HEK293 (cell line): Measurements from ENCODE around the gene STEAP4.

ENCODE experiments used
- CTCF ChIA-PET: fragments of 350-600 bp; formaldehyde crosslinking; extraction: SDS; loops from one replicate; lab custom pipeline; 2021; ENCODE audit warnings: antibody characterized with exemption; lab: Yijun Ruan, JAX
- POLR2A ChIA-PET: fragments of 300-600 bp; formaldehyde crosslinking; extraction: SDS; loops from one replicate; lab custom pipeline; 2020; ENCODE audit warnings: antibody characterized with exemption, inconsistent platforms; lab: Yijun Ruan, JAX
- H3K27ac ChIP-seq: fragments of 200-500 bp; sonication (Bioruptor generic); 2 replicates; pipeline ENCODE4 v1.5.1; 2014; ENCODE audit warnings: low read depth, low read length, control low read depth, inconsistent platforms; ENCODE audit errors: extremely low read depth
- H3K36me3 ChIP-seq, 2 experiments: fragments of 200-500 bp in 1 of 2; sonication (Bioruptor generic) in 1 of 2; 1 replicate in 1 of 2; 2 replicates in 1 of 2; pipeline ENCODE4 v1.5.1; 2014 to 2017; ENCODE audit warnings: inconsistent platforms in 2 of 2, low read length in 2 of 2; ENCODE audit not compliant: control insufficient read depth in 2 of 2, insufficient read depth in 1 of 2
- H3K4me1 ChIP-seq: fragments of 200-500 bp; sonication (Bioruptor generic); 2 replicates; pipeline ENCODE4 v1.5.1; 2014; ENCODE audit warnings: mild to moderate bottlenecking, low read length, inconsistent platforms; ENCODE audit not compliant: control insufficient read depth, insufficient read depth
- H3K4me3 ChIP-seq: 2 replicates; pipeline ENCODE4 v1.5.1; 2011; ENCODE audit warnings: low read depth, mild to moderate bottlenecking, control low read depth, low read length, moderate library complexity
- H3K9me3 ChIP-seq: fragments of 200-500 bp; sonication (Bioruptor generic); 2 replicates; pipeline ENCODE4 v1.5.1; 2014; ENCODE audit warnings: low read depth, low read length, inconsistent platforms; ENCODE audit not compliant: control insufficient read depth, insufficient read depth
- MEIS1 ChIP-seq: sonication (generic); formaldehyde crosslinking; IDR thresholded peaks from 2 replicates; pipeline ENCODE4 v1.8.1; 2022; ENCODE audit warnings: missing genetic modification reagents, mild to moderate bottlenecking, borderline replicate concordance
- OVOL3 ChIP-seq: fragments of 450-650 bp; formaldehyde crosslinking; IDR thresholded peaks from 2 replicates; pipeline ENCODE4 v1.5.1; 2016; ENCODE audit warnings: missing biosample characterization, missing genetic modification characterization
- ZNF10 ChIP-seq: fragments of 450-650 bp; formaldehyde crosslinking; IDR thresholded peaks from 2 replicates; pipeline ENCODE4 v1.5.1; 2017; ENCODE audit warnings: missing biosample characterization, missing genetic modification characterization
- ZNF114 ChIP-seq: fragments of 450-650 bp; formaldehyde crosslinking; IDR thresholded peaks from 2 replicates; pipeline ENCODE4 v1.5.0; 2017; ENCODE audit warnings: missing biosample characterization, missing genetic modification characterization
- ZNF133 ChIP-seq: fragments of 450-650 bp; formaldehyde crosslinking; IDR thresholded peaks from 2 replicates; pipeline ENCODE4 v1.5.1; 2016; ENCODE audit warnings: missing biosample characterization, missing genetic modification characterization
- ZNF140 ChIP-seq: fragments of 450-650 bp; formaldehyde crosslinking; IDR thresholded peaks from 2 replicates; pipeline ENCODE4 v1.5.1; 2016; ENCODE audit warnings: missing biosample characterization, missing genetic modification characterization
- ZNF266 ChIP-seq: fragments of 450-650 bp; formaldehyde crosslinking; IDR thresholded peaks from 2 replicates; pipeline ENCODE4 v1.5.1; 2016; ENCODE audit warnings: missing biosample characterization, missing genetic modification characterization, low read depth
- ZNF433 ChIP-seq: fragments of 450-650 bp; formaldehyde crosslinking; IDR thresholded peaks from 2 replicates; pipeline ENCODE4 v1.5.1; 2016; ENCODE audit warnings: missing biosample characterization, missing genetic modification characterization, low read depth
- ZNF473 ChIP-seq: fragments of 450-650 bp; formaldehyde crosslinking; IDR thresholded peaks from 2 replicates; pipeline ENCODE4 v1.5.1; 2017; ENCODE audit warnings: missing biosample characterization, missing genetic modification characterization
- ZNF626 ChIP-seq: fragments of 450-650 bp; sonication (Bioruptor Pico); formaldehyde crosslinking; IDR thresholded peaks from 2 replicates; pipeline ENCODE4 v1.5.1; 2018; ENCODE audit warnings: missing biosample characterization, missing genetic modification characterization, inconsistent platforms
- ZNF660 ChIP-seq: fragments of 450-650 bp; IDR thresholded peaks from 2 replicates; pipeline ENCODE4 v1.5.1; 2018; ENCODE audit warnings: missing biosample characterization, mild to moderate bottlenecking, missing genetic modification characterization
- ZNF677 ChIP-seq: fragments of 450-650 bp; IDR thresholded peaks from 2 replicates; pipeline ENCODE4 v1.5.0; 2018; ENCODE audit warnings: missing biosample characterization, mild to moderate bottlenecking, missing genetic modification characterization, moderate library complexity
- ZNF830 ChIP-seq: fragments of 450-650 bp; IDR thresholded peaks from 2 replicates; pipeline ENCODE4 v1.5.0; 2018; ENCODE audit warnings: missing biosample characterization, missing genetic modification characterization, low read depth, mild to moderate bottlenecking, moderate library complexity
- ZSCAN23 ChIP-seq: fragments of 450-650 bp; formaldehyde crosslinking; IDR thresholded peaks from 2 replicates; pipeline ENCODE4 v1.5.1; 2016; ENCODE audit warnings: missing biosample characterization, missing genetic modification characterization
- TF ChIP-seq, protein P1 (sequence below): fragments of 450-650 bp; formaldehyde crosslinking; IDR thresholded peaks from 2 replicates; pipeline ENCODE4 v1.5.1; 2016; ENCODE audit warnings: missing biosample characterization, missing genetic modification characterization
- TF ChIP-seq, protein P2 (sequence below): fragments of 450-650 bp; formaldehyde crosslinking; IDR thresholded peaks from 2 replicates; pipeline ENCODE4 v1.5.1; 2016; ENCODE audit warnings: missing biosample characterization, missing genetic modification characterization
- TF ChIP-seq, protein P3 (sequence below): fragments of 450-650 bp; formaldehyde crosslinking; IDR thresholded peaks from 2 replicates; pipeline ENCODE4 v1.5.1; 2016; ENCODE audit warnings: missing biosample characterization, missing genetic modification characterization
- TF ChIP-seq, protein P4 (sequence below): fragments of 450-650 bp; formaldehyde crosslinking; IDR thresholded peaks from 2 replicates; pipeline ENCODE4 v1.5.1; 2016; ENCODE audit warnings: missing biosample characterization, missing genetic modification characterization
- TF ChIP-seq, protein P5 (sequence below): IDR thresholded peaks from 2 replicates; pipeline ENCODE4 v1.6.1; 2011; ENCODE audit warnings: mild to moderate bottlenecking, low read depth, low read length, borderline replicate concordance
- TF ChIP-seq, protein P6 (sequence below): fragments of 450-650 bp; formaldehyde crosslinking; IDR thresholded peaks from 2 replicates; pipeline ENCODE4 v1.5.1; 2016; ENCODE audit warnings: missing biosample characterization, missing genetic modification characterization
- TF ChIP-seq, protein P7 (sequence below): sonication (generic); formaldehyde crosslinking; IDR thresholded peaks from 2 replicates; pipeline ENCODE4 v1.8.1; 2022; ENCODE audit warnings: mild to moderate bottlenecking, moderate library complexity, missing genetic modification reagents

Gene STEAP4

DNA sequence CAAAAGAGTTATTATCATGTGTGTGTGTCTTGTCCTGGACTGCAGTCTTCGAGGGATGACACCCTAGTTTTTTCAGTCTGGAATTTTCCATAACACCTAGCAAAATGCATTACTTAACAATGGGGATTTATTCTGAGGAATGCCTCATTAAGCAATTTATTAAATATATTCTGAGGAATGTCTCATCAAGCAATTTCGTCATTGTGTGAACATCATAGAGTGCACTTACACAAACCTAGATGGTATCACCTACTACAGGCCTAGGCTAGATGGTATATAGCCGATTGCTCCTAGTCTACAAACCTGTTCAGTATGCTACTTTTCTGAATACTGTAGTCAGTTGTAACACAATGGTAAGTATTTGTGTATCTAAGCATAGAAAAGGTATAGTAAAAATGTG, 1.1 kb upstream of the STEAP4 start:
- TF ChIP-seq OVOL3 (tag by site-specific recombination) (no peak), ZNF830 (tag by site-specific recombination) (no peak), ZNF626 (tag by site-specific recombination) (no peak), ZNF677 (tag by site-specific recombination) (no peak), ZNF473 (no peak), ZNF266 (no peak), ZNF140 (no peak), ZNF433 (no peak), ZNF10 (tag by site-specific recombination) (no peak), ZNF660 (no peak), MEIS1 (CRISPR knock-in tag) (no peak)
- TF ChIP-seq, protein P1, sequence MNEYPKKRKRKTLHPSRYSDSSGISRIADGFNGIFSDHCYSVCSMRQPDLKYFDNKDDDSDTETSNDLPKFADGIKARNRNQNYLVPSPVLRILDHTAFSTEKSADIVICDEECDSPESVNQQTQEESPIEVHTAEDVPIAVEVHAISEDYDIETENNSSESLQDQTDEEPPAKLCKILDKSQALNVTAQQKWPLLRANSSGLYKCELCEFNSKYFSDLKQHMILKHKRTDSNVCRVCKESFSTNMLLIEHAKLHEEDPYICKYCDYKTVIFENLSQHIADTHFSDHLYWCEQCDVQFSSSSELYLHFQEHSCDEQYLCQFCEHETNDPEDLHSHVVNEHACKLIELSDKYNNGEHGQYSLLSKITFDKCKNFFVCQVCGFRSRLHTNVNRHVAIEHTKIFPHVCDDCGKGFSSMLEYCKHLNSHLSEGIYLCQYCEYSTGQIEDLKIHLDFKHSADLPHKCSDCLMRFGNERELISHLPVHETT (tag by site-specific recombination) = no peak
- TF ChIP-seq, protein P2, sequence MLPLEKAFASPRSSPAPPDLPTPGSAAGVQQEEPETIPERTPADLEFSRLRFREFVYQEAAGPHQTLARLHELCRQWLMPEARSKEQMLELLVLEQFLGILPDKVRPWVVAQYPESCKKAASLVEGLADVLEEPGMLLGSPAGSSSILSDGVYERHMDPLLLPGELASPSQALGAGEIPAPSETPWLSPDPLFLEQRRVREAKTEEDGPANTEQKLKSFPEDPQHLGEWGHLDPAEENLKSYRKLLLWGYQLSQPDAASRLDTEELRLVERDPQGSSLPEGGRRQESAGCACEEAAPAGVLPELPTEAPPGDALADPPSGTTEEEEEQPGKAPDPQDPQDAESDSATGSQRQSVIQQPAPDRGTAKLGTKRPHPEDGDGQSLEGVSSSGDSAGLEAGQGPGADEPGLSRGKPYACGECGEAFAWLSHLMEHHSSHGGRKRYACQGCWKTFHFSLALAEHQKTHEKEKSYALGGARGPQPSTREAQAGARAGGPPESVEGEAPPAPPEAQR = no peak
- TF ChIP-seq, protein P3, sequence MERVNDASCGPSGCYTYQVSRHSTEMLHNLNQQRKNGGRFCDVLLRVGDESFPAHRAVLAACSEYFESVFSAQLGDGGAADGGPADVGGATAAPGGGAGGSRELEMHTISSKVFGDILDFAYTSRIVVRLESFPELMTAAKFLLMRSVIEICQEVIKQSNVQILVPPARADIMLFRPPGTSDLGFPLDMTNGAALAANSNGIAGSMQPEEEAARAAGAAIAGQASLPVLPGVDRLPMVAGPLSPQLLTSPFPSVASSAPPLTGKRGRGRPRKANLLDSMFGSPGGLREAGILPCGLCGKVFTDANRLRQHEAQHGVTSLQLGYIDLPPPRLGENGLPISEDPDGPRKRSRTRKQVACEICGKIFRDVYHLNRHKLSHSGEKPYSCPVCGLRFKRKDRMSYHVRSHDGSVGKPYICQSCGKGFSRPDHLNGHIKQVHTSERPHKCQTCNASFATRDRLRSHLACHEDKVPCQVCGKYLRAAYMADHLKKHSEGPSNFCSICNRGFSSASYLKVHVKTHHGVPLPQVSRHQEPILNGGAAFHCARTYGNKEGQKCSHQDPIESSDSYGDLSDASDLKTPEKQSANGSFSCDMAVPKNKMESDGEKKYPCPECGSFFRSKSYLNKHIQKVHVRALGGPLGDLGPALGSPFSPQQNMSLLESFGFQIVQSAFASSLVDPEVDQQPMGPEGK = no peak
- TF ChIP-seq, protein P4, sequence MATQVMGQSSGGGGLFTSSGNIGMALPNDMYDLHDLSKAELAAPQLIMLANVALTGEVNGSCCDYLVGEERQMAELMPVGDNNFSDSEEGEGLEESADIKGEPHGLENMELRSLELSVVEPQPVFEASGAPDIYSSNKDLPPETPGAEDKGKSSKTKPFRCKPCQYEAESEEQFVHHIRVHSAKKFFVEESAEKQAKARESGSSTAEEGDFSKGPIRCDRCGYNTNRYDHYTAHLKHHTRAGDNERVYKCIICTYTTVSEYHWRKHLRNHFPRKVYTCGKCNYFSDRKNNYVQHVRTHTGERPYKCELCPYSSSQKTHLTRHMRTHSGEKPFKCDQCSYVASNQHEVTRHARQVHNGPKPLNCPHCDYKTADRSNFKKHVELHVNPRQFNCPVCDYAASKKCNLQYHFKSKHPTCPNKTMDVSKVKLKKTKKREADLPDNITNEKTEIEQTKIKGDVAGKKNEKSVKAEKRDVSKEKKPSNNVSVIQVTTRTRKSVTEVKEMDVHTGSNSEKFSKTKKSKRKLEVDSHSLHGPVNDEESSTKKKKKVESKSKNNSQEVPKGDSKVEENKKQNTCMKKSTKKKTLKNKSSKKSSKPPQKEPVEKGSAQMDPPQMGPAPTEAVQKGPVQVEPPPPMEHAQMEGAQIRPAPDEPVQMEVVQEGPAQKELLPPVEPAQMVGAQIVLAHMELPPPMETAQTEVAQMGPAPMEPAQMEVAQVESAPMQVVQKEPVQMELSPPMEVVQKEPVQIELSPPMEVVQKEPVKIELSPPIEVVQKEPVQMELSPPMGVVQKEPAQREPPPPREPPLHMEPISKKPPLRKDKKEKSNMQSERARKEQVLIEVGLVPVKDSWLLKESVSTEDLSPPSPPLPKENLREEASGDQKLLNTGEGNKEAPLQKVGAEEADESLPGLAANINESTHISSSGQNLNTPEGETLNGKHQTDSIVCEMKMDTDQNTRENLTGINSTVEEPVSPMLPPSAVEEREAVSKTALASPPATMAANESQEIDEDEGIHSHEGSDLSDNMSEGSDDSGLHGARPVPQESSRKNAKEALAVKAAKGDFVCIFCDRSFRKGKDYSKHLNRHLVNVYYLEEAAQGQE = no peak
- TF ChIP-seq, protein P5, sequence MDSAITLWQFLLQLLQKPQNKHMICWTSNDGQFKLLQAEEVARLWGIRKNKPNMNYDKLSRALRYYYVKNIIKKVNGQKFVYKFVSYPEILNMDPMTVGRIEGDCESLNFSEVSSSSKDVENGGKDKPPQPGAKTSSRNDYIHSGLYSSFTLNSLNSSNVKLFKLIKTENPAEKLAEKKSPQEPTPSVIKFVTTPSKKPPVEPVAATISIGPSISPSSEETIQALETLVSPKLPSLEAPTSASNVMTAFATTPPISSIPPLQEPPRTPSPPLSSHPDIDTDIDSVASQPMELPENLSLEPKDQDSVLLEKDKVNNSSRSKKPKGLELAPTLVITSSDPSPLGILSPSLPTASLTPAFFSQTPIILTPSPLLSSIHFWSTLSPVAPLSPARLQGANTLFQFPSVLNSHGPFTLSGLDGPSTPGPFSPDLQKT = no peak
- no peaks in the 10 kb centered on the region for H3K9me3 ChIP-seq
- H3K4me1 ChIP-seq = no peaks in the 10 kb centered on the region
- H3K27ac ChIP-seq = no peak overlapping the region
- H3K36me3 ChIP-seq = no peaks in the 10 kb centered on the region
- CTCF ChIA-PET = no interaction called here
- no peak overlapping the region for H3K4me3 ChIP-seq
- POLR2A ChIA-PET = no interaction called here

DNA sequence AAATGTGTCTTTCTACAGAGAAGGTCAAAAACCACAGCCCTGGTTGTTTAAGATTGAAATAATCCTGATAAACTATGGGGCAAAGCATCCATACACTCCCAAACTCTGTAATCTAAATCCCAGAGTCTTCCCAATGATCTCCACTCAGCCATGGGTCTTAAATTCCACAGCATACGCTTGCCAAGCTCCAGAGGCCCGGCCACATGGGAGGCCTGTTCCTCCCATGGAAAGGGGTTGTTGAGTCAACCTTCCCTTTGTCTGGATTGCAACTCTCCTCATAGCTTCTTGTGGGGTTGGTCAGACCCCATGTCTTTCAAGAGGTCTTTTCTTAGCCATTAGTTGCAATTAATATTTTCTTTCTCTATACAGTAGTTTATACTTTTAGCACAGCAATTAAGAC, 718 bp upstream of the STEAP4 start:
- Histone ChIP-seq H3K27ac (no peak overlapping the region), H3K4me1 (no peaks in the 10 kb centered on the region), H3K36me3 (no peaks in the 10 kb centered on the region), H3K9me3 (no peaks in the 10 kb centered on the region), H3K4me3 (no peak overlapping the region)
- CTCF ChIA-PET = interaction anchor here (1.2 kb wide), 1 partner anchor 38 kb away, joined by 3 read pairs; no protein-coding TSS in a partner anchor
- POLR2A ChIA-PET = no interaction called here
- TF ChIP-seq, protein P6, sequence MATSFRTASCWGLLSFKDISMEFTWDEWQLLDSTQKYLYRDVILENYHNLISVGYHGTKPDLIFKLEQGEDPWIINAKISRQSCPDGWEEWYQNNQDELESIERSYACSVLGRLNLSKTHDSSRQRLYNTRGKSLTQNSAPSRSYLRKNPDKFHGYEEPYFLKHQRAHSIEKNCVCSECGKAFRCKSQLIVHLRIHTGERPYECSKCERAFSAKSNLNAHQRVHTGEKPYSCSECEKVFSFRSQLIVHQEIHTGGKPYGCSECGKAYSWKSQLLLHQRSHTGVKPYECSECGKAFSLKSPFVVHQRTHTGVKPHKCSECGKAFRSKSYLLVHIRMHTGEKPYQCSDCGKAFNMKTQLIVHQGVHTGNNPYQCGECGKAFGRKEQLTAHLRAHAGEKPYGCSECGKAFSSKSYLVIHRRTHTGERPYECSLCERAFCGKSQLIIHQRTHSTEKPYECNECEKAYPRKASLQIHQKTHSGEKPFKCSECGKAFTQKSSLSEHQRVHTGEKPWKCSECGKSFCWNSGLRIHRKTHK (tag by site-specific recombination) = no peak
- TF ChIP-seq ZNF114 (tag by site-specific recombination) = no peak
- TF ChIP-seq, protein P7, sequence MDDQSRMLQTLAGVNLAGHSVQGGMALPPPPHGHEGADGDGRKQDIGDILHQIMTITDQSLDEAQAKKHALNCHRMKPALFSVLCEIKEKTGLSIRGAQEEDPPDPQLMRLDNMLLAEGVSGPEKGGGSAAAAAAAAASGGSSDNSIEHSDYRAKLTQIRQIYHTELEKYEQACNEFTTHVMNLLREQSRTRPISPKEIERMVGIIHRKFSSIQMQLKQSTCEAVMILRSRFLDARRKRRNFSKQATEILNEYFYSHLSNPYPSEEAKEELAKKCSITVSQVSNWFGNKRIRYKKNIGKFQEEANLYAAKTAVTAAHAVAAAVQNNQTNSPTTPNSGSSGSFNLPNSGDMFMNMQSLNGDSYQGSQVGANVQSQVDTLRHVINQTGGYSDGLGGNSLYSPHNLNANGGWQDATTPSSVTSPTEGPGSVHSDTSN = no peak
- no peak for TF ChIP-seq ZSCAN23
- TF ChIP-seq ZNF133 (tag by site-specific recombination) = no peak
